Fibroblast of the aortic adventitia (primary cell): ENCODE data around the gene FAM25G. TPM values are rescaled to one million over a fixed set of nuclear protein-coding genes. Genes with fewer than 3 reads are reported as not detected.
A peak's percentile ranks its signal among the peaks of the same experiment; 100 is the strongest.

Source experiments
- DNase-seq: peaks from one replicate; pipeline ENCODE4 v3.0.0-alpha.2; 2010; ENCODE audit warnings: low read depth
- H3K4me3 ChIP-seq: 2 replicates; pipeline ENCODE4 v1.5.1; 2011; ENCODE audit warnings: low read depth, mild to moderate bottlenecking, control low read depth, low read length, moderate library complexity
- small RNA-seq: library from RNA; depleted of rRNA; stranded (forward); fragments of <200 nt; gene quantifications from one replicate; pipeline ENCODE3, GENCODE V24; 2012
- total RNA-seq: library from RNA; depleted of rRNA; stranded (reverse); fragments of >200 nt; gene quantifications from 2 replicates; pipeline ENCODE4 v1.2.3, GENCODE V29; 2012; ENCODE audit warnings: low replicate concordance
- TF ChIP-seq, protein P1 (sequence below): IDR thresholded peaks from 2 replicates; pipeline ENCODE4 v1.5.1; 2011; ENCODE audit warnings: mild to moderate bottlenecking, low read length, control low read depth, inconsistent platforms; ENCODE audit not compliant: insufficient read depth

The FAM25G gene
- total RNA-seq, 1 donor, result not detected

DNA sequence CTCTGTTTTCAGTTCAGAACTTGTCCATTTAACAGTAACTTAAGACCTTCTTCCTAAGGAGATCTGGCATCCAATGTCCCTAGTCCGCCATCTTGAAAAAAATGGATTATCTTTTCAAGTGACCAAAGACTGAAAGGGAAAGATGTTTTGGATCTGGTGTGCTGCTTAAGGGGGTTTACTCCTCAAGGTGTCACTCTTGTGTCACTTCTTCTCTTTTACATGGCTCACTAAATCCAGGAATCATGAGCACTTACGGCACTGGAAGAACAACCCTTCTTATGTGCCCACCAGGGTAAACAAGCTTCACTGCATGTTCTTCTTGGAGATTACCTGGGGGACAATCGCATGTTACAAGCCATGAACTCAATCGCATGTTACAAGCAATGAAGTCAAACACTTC, 51.3 kb downstream of the FAM25G start:
- DNase-seq, result no peak
- H3K4me3 ChIP-seq, result no peak overlapping the region
- TF ChIP-seq, protein P1, sequence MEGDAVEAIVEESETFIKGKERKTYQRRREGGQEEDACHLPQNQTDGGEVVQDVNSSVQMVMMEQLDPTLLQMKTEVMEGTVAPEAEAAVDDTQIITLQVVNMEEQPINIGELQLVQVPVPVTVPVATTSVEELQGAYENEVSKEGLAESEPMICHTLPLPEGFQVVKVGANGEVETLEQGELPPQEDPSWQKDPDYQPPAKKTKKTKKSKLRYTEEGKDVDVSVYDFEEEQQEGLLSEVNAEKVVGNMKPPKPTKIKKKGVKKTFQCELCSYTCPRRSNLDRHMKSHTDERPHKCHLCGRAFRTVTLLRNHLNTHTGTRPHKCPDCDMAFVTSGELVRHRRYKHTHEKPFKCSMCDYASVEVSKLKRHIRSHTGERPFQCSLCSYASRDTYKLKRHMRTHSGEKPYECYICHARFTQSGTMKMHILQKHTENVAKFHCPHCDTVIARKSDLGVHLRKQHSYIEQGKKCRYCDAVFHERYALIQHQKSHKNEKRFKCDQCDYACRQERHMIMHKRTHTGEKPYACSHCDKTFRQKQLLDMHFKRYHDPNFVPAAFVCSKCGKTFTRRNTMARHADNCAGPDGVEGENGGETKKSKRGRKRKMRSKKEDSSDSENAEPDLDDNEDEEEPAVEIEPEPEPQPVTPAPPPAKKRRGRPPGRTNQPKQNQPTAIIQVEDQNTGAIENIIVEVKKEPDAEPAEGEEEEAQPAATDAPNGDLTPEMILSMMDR, result no peak

DNA sequence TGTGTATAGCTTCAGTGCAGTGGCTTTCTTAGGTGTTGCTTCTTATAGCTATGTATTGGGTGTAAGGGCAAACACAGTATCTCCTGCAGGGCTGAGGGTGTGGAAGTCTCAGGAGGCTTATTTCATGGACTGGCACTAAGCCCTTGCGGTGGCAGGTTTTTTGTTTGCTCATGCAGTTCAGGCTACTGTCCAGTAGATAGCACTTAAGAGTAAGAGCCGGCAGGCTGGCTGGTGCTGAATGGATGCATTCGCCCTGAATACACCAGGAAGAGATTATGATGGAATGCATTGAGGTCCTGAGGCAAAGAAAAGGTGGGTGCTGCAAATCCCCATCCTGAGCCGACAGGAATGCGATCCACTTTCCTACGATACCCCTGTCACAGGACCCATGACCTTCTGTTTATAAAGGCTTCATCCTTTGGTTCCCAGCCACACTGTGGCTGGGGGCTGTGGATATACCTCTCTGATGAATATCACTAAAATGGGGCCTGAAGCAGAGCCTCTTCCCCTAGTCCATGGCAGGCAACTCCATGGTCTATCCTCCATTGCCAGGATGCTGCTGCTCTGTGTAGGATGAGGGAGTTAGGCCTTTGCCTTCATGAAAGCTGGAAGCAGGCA, 52.5 kb downstream of the FAM25G start:
- no peak overlapping the region for H3K4me3 ChIP-seq
- DNase-seq, result peak; percentile 82
- TF ChIP-seq, protein P1, result peak; percentile 88

Small RNA genes within 50 kb of the gene (small RNA-seq; reads per million reads assigned to genes)
- gene AL591684.3 (not detected), gene RNA5SP312 (not detected)

Other genes with a start within 250 kb of the FAM25G start
- gene GDF10, start 191.5 kb downstream of the FAM25G start, total RNA-seq, result 11.1 TPM in 1 of 2 replicates, not detected in the other
- gene GDF2, start 169.2 kb downstream of the FAM25G start, total RNA-seq, result not detected in 2 replicates
- not detected in 2 replicates for gene RBP3, start 143.3 kb downstream of the FAM25G start, total RNA-seq
- 0.18 and 0.41 TPM in 2 replicates for gene ZNF488, start 107.4 kb downstream of the FAM25G start, total RNA-seq
- gene ANXA8, start 7.6 kb downstream of the FAM25G start, total RNA-seq, result 0.18 and 1.5 TPM in 2 replicates
- 4.2 and 7.0 TPM in 2 replicates for gene AGAP9, start 31.9 kb upstream of the FAM25G start, total RNA-seq